OCI-LY7 (cell line): ENCODE data around the gene MEAF6. TPM values are rescaled to one million over a fixed set of nuclear protein-coding genes. Genes with fewer than 3 reads are reported as not detected.
"Not testable (repeated sequence)": the region's sequence is repeated elsewhere in the genome, so short reads cannot be mapped to it uniquely, and the experiment has no call there.

ENCODE experiments used
- BruUV-seq: library from RNA; stranded (reverse); fragments of 400-500 nt; replicated peaks from 2 replicates; lab custom pipeline; 2021; lab: Mats Ljungman, UMichigan
- CTCF ChIA-PET: fragments of 300-600 bp; sonication (Branson Sonifier 250); formaldehyde crosslinking; loops from one replicate; lab custom pipeline; 2022; ENCODE audit warnings: antibody characterized with exemption; ENCODE audit not compliant: unreplicated experiment; lab: Charles Lee
- POLR2A ChIA-PET: fragments of 300-600 bp; sonication (Branson Sonifier 250); formaldehyde crosslinking; loops from one replicate; lab custom pipeline; 2022; ENCODE audit warnings: antibody characterized with exemption; lab: Charles Lee
- DNase-seq: peaks from one replicate; pipeline ENCODE4 v3.0.0-alpha.2; 2015; ENCODE audit warnings: low spot score
- H2AFZ ChIP-seq: fragments of 200-600 bp; sonication (generic), shearing (Covaris generic); 2 replicates; pipeline ENCODE4 v1.6.1; 2014; ENCODE audit warnings: mild to moderate bottlenecking, antibody characterized with exemption, low read length, moderate library complexity
- H3K27ac ChIP-seq: fragments of 200-600 bp; sonication (generic); 2 replicates; pipeline ENCODE4 v1.5.1; 2014; ENCODE audit warnings: mixed run types, low read depth, mild to moderate bottlenecking, moderate library complexity, low read length, inconsistent platforms; ENCODE audit not compliant: poor library complexity, severe bottlenecking
- H3K36me3 ChIP-seq: fragments of 200-600 bp; sonication (generic); 2 replicates; pipeline ENCODE4 v1.6.1; 2014; ENCODE audit warnings: mild to moderate bottlenecking, antibody characterized with exemption, low read length, moderate library complexity, mixed read lengths; ENCODE audit not compliant: insufficient read depth
- H3K4me1 ChIP-seq: fragments of 200-600 bp; sonication (generic); 2 replicates; pipeline ENCODE4 v1.5.1; 2014; ENCODE audit warnings: mild to moderate bottlenecking, low read length; ENCODE audit not compliant: insufficient read depth, poor library complexity, severe bottlenecking
- H3K4me2 ChIP-seq: fragments of 200-600 bp; sonication (generic); 2 replicates; pipeline ENCODE4 v1.6.1; 2014; ENCODE audit warnings: mild to moderate bottlenecking, low read length
- H3K4me3 ChIP-seq: fragments of 200-600 bp; sonication (generic); 2 replicates; pipeline ENCODE4 v1.5.1; 2014; ENCODE audit warnings: mild to moderate bottlenecking, low read depth, low read length; ENCODE audit not compliant: poor library complexity, severe bottlenecking
- H3K79me2 ChIP-seq: fragments of 200-600 bp; sonication (generic); 2 replicates; pipeline ENCODE4 v1.6.1; 2016; ENCODE audit warnings: low read depth, mild to moderate bottlenecking, low read length, moderate library complexity, mixed read lengths; ENCODE audit not compliant: insufficient read depth
- H3K9me2 ChIP-seq: fragments of 200-600 bp; sonication (generic); 2 replicates; pipeline ENCODE4 v1.6.1; 2016; ENCODE audit warnings: mild to moderate bottlenecking, low read length, mixed read lengths; ENCODE audit not compliant: insufficient read depth
- H3K9me3 ChIP-seq: fragments of 200-600 bp; sonication (generic); 2 replicates; pipeline ENCODE4 v1.6.1; 2014; ENCODE audit warnings: mild to moderate bottlenecking, mixed run types, low read length, mixed read lengths
- H4K20me1 ChIP-seq: fragments of 200-600 bp; sonication (generic); 2 replicates; pipeline ENCODE4 v1.6.1; 2014; ENCODE audit warnings: mild to moderate bottlenecking, antibody characterized with exemption, low read length, moderate library complexity, mixed read lengths; ENCODE audit not compliant: insufficient read depth
- CTCF ChIP-seq: fragments of 200-600 bp; sonication (generic); conservative IDR thresholded peaks from 2 replicates; pipeline ENCODE4 v1.5.1; 2014; ENCODE audit warnings: mild to moderate bottlenecking, antibody characterized with exemption, low read length, moderate library complexity, mixed read lengths
- EZH2phosphoT487 ChIP-seq: fragments of 200-600 bp; sonication (generic); IDR thresholded peaks from 2 replicates; pipeline ENCODE4 v1.6.1; 2018; ENCODE audit warnings: low read depth, borderline replicate concordance, mild to moderate bottlenecking, mixed run types, antibody characterized with exemption, low read length, moderate library complexity, mixed read lengths
- intact Hi-C: fragments of 100-400 bp; cut with micrococcal nuclease; formaldehyde crosslinking; loops from one replicate; pipeline ENCODE4 v1.10.0; 2022; ENCODE audit not compliant: unreplicated experiment
- total RNA-seq, 2 experiments: library from RNA; depleted of rRNA in 1 of 2; stranded (reverse); fragments of >200 nt in 1 of 2; shearing (Covaris generic) in 1 of 2; gene quantifications; 2 replicates each; pipeline ENCODE4 v1.2.3, GENCODE V29; 2014 to 2022

The MEAF6 gene
- total RNA-seq, 2 experiments from 2014 or later: 69.8 to 74.3 TPM

- no peaks in the 10 kb centered on the region for H3K9me2 ChIP-seq
- ChIA-PET POLR2A (interaction anchor here (0.6 to 0.7 kb wide), 2 partner anchors 672 to 1989 kb away, joined by 3 read pairs; no protein-coding TSS in a partner anchor), CTCF (no interaction called here)
- H3K4me2 ChIP-seq: no peak overlapping the region
- H2AFZ ChIP-seq: no peak overlapping the region
- H3K4me3 ChIP-seq: no peak overlapping the region
- H3K36me3 ChIP-seq: peaks cover 83% of the 10 kb centered on the region
- intact Hi-C loops: no loop called here
- no peaks in the 10 kb centered on the region for H3K9me3 ChIP-seq
- no peak overlapping the region for H3K27ac ChIP-seq
- BruUV-seq: no TSS peak
- H3K79me2 ChIP-seq: no peaks in the 10 kb centered on the region
- TF ChIP-seq EZH2phosphoT487 (no peak), CTCF (no peak)
- DNase-seq: no peak
- no peaks in the 10 kb centered on the region for H3K4me1 ChIP-seq
- no peaks in the 10 kb centered on the region for H4K20me1 ChIP-seq
Observed at GRCh38 chr1:37544530-37544929, 30.0 kb upstream of the MEAF6 start.

GRCh38 chr1:37540036-37540785 is 25.6 kb upstream of the MEAF6 start:
- no peaks in the 10 kb centered on the region; the same call in 1 of the 2 replicates for H4K20me1 ChIP-seq
- no peak overlapping the region for H3K4me2 ChIP-seq
- intact Hi-C loops: no loop called here
- no peaks in the 10 kb centered on the region for H3K4me1 ChIP-seq
- no peaks in the 10 kb centered on the region for H3K9me3 ChIP-seq
- no peak for DNase-seq
- no peak overlapping the region for H3K27ac ChIP-seq
- TF ChIP-seq EZH2phosphoT487 (no peak), CTCF (no peak)
- no peak overlapping the region for H3K4me3 ChIP-seq
- POLR2A ChIA-PET: no interaction called here
- no TSS peak for BruUV-seq
- CTCF ChIA-PET: no interaction called here
- H3K36me3 ChIP-seq: peaks cover 89% of the 10 kb centered on the region
- H3K79me2 ChIP-seq: no peaks in the 10 kb centered on the region
- H2AFZ ChIP-seq: no peak overlapping the region
- H3K9me2 ChIP-seq: no peaks in the 10 kb centered on the region

GRCh38 chr1:37539154-37539553 is 24.6 kb upstream of the MEAF6 start:
- H3K4me3 ChIP-seq, CTCF ChIA-PET, H3K9me3 ChIP-seq, H3K27ac ChIP-seq, H3K4me1 ChIP-seq, intact Hi-C loops, H2AFZ ChIP-seq, H3K4me2 ChIP-seq, H4K20me1 ChIP-seq, BruUV-seq, H3K9me2 ChIP-seq, DNase-seq, H3K79me2 ChIP-seq: not testable (repeated sequence)
- POLR2A ChIA-PET: interaction anchor here (0.6 kb wide), 1 partner anchor 580 kb away, joined by 3 read pairs; no protein-coding TSS in a partner anchor
- H3K36me3 ChIP-seq: peaks cover 79% of the 10 kb centered on the region
